Measurements from ENCODE around the gene MYO10. TPM values are rescaled to one million over a fixed set of nuclear protein-coding genes. Genes with fewer than 3 reads are reported as not detected.
A peak's percentile ranks its signal among the peaks of the same experiment; 100 is the strongest.

MYO10 gene
- total RNA-seq, 1 experiment from 2014 or later = 89.8 TPM

DNA sequence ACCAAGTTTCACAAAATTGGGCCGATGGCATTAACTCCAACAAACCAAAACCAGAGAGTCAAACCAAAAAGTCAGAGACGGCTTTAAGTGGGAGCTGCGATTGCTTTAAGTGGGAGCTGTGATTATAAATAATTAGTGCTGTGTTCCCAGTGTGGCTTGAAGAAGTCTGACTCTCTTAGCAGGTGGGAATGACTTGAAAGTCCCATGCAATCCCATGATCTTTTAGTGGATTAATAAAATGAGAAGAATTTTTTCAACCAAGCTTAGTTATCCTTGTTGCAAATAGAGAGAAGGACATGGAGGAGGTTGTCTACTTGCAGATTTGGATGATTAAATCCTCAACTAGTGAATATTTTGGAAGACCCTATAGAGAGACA is 68.5 kb downstream of the MYO10 start (continued):
- TF ChIP-seq, protein P1, sequence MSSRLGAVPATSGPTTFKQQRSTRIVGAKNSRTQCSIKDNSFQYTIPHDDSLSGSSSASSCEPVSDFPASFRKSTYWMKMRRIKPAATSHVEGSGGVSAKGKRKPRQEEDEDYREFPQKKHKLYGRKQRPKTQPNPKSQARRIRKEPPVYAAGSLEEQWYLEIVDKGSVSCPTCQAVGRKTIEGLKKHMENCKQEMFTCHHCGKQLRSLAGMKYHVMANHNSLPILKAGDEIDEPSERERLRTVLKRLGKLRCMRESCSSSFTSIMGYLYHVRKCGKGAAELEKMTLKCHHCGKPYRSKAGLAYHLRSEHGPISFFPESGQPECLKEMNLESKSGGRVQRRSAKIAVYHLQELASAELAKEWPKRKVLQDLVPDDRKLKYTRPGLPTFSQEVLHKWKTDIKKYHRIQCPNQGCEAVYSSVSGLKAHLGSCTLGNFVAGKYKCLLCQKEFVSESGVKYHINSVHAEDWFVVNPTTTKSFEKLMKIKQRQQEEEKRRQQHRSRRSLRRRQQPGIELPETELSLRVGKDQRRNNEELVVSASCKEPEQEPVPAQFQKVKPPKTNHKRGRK (CRISPR knock-in tag; IDR thresholded peaks at IDR 0.05; ENCODE audit: borderline replicate concordance) = no peak
- TF ChIP-seq, protein P2, sequence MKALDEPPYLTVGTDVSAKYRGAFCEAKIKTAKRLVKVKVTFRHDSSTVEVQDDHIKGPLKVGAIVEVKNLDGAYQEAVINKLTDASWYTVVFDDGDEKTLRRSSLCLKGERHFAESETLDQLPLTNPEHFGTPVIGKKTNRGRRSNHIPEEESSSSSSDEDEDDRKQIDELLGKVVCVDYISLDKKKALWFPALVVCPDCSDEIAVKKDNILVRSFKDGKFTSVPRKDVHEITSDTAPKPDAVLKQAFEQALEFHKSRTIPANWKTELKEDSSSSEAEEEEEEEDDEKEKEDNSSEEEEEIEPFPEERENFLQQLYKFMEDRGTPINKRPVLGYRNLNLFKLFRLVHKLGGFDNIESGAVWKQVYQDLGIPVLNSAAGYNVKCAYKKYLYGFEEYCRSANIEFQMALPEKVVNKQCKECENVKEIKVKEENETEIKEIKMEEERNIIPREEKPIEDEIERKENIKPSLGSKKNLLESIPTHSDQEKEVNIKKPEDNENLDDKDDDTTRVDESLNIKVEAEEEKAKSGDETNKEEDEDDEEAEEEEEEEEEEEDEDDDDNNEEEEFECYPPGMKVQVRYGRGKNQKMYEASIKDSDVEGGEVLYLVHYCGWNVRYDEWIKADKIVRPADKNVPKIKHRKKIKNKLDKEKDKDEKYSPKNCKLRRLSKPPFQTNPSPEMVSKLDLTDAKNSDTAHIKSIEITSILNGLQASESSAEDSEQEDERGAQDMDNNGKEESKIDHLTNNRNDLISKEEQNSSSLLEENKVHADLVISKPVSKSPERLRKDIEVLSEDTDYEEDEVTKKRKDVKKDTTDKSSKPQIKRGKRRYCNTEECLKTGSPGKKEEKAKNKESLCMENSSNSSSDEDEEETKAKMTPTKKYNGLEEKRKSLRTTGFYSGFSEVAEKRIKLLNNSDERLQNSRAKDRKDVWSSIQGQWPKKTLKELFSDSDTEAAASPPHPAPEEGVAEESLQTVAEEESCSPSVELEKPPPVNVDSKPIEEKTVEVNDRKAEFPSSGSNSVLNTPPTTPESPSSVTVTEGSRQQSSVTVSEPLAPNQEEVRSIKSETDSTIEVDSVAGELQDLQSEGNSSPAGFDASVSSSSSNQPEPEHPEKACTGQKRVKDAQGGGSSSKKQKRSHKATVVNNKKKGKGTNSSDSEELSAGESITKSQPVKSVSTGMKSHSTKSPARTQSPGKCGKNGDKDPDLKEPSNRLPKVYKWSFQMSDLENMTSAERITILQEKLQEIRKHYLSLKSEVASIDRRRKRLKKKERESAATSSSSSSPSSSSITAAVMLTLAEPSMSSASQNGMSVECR (CRISPR knock-in tag; IDR thresholded peaks at IDR 0.05; ENCODE audit: borderline replicate concordance) = no peak
- TF ChIP-seq NFATC4 (CRISPR knock-in tag; IDR thresholded peaks at IDR 0.05) (no peak), TP53 (CRISPR knock-in tag; IDR thresholded peaks at IDR 0.05) (no peak)
- TF ChIP-seq, protein P3, sequence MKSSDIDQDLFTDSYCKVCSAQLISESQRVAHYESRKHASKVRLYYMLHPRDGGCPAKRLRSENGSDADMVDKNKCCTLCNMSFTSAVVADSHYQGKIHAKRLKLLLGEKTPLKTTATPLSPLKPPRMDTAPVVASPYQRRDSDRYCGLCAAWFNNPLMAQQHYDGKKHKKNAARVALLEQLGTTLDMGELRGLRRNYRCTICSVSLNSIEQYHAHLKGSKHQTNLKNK (CRISPR knock-in tag; IDR thresholded peaks at IDR 0.05) = no peak

DNA sequence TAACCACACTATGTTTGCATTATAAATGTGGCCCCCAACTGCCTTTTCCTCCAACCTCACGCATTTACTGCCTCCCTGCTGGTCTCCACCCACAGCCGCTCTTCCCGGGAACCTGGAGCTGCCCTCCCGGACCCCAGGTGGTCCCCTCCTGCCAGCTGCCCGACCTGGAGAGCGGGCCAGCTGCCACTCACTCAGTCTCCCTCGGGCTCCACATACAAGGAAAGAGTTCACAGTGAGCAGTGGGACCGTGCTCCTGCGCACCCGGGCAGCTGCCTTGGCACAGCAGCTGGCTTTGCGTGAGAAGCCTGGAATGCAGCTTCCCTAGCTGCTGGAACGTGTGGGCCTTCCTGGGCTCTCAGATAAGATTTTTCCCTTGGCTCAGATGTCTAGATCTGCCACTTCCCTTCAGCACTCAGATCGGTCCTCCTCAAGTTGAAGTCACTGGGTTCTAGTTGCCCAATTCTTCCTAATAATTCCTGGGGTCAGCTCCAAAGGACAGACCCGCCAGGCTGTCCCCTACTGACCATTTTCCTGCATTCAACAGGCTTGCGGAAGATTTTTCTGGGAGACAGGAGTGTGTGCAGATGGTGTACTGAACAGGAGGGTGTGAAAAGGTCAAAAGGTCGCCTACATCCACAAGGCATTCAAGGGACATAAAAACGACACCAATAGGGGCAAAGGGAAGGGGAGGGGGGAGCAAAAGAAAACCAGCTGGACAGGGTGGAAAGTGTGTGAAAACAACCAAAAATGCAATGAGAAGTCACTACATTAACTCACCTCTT is 69.1 kb downstream of the MYO10 start:
- H3K36me3 Mint-ChIP-seq = peaks cover 5% of the 10 kb centered on the region
- H3K27me3 Mint-ChIP-seq (ENCODE audit: low read depth) = no peaks in the 10 kb centered on the region
- ChIA-PET POLR2A (interaction anchor here (0.6 kb wide), 1 partner anchor 33 kb away, joined by 4 read pairs; no protein-coding TSS in a partner anchor), CTCF (interaction anchor here (0.8 to 1.6 kb wide), 2 partner anchors 28 to 266 kb away, joined by 3 to 6 read pairs; no protein-coding TSS in a partner anchor)
- peaks cover 3% of the 10 kb centered on the region for H3K9me3 Mint-ChIP-seq
- peak overlapping the region; percentile 84 for H3K27ac Mint-ChIP-seq
- ATAC-seq = peak; percentile 62
- peak; percentile 42 for DNase-seq (ENCODE audit: low spot score)
- TF ChIP-seq ZNF138 (CRISPR knock-in tag; conservative IDR thresholded peaks at IDR 0.05) = no peak
- no peak for TF ChIP-seq ZNF671 (CRISPR knock-in tag; IDR thresholded peaks at IDR 0.05)
- TF ChIP-seq MYBL2 (CRISPR knock-in tag; IDR thresholded peaks at IDR 0.05) = peak; percentile 51; the same call in 1 of the 2 replicates
- TF ChIP-seq ZBTB21 (CRISPR knock-in tag; IDR thresholded peaks at IDR 0.05; ENCODE audit: borderline replicate concordance) = no peak; the same call in 1 of the 2 replicates
- TF ChIP-seq, protein P4, sequence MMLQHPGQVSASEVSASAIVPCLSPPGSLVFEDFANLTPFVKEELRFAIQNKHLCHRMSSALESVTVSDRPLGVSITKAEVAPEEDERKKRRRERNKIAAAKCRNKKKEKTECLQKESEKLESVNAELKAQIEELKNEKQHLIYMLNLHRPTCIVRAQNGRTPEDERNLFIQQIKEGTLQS (CRISPR knock-in tag; conservative IDR thresholded peaks at IDR 0.05) = no peak
- TF ChIP-seq TEAD1 (CRISPR knock-in tag; IDR thresholded peaks at IDR 0.05) = 0 out of 2 replicates have a peak, but pooled peaks have one; percentile 18
- no peak for TF ChIP-seq NFE2L1 (CRISPR knock-in tag; IDR thresholded peaks at IDR 0.05)
- peak; percentile 54; the same call in 1 of the 2 replicates for TF ChIP-seq ETV6 (CRISPR knock-in tag; IDR thresholded peaks at IDR 0.05)
- no peak for TF ChIP-seq ZNF263 (CRISPR knock-in tag; IDR thresholded peaks at IDR 0.05; ENCODE audit: low read depth)
- no peak for TF ChIP-seq SOX15 (CRISPR knock-in tag; IDR thresholded peaks at IDR 0.05)
- no peak for TF ChIP-seq GRHL2 (CRISPR knock-in tag; IDR thresholded peaks at IDR 0.05; ENCODE audit: insufficient replicate concordance, severe bottlenecking)
- TF ChIP-seq, protein P5, sequence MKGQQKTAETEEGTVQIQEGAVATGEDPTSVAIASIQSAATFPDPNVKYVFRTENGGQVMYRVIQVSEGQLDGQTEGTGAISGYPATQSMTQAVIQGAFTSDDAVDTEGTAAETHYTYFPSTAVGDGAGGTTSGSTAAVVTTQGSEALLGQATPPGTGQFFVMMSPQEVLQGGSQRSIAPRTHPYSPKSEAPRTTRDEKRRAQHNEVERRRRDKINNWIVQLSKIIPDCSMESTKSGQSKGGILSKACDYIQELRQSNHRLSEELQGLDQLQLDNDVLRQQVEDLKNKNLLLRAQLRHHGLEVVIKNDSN (CRISPR knock-in tag; IDR thresholded peaks at IDR 0.05) = no peak
- TF ChIP-seq, protein P6, sequence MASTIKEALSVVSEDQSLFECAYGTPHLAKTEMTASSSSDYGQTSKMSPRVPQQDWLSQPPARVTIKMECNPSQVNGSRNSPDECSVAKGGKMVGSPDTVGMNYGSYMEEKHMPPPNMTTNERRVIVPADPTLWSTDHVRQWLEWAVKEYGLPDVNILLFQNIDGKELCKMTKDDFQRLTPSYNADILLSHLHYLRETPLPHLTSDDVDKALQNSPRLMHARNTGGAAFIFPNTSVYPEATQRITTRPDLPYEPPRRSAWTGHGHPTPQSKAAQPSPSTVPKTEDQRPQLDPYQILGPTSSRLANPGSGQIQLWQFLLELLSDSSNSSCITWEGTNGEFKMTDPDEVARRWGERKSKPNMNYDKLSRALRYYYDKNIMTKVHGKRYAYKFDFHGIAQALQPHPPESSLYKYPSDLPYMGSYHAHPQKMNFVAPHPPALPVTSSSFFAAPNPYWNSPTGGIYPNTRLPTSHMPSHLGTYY (CRISPR knock-in tag; IDR thresholded peaks at IDR 0.05) = no peak
- peak; percentile 99 for TF ChIP-seq ZNF423 (CRISPR knock-in tag; IDR thresholded peaks at IDR 0.05)
- peaks cover 73% of the 10 kb centered on the region for H3K4me1 Mint-ChIP-seq
- H3K4me3 Mint-ChIP-seq = peak overlapping the region; percentile 18; the same call in 1 of the 2 replicates
